K562 (cell line): ENCODE results near the gene CUEDC2. TPM values are rescaled to one million over a fixed set of nuclear protein-coding genes. Genes with fewer than 3 reads are reported as not detected.

Experiments
- ATAC-seq: fragments of 200-7000 bp; cut with Tn5 transposase; 3 replicates; pipeline ENCODE4 v1.9.1; 2020; ENCODE audit warnings: moderate library complexity
- BruUV-seq: library from RNA; stranded (reverse); fragments of 400-500 nt; replicated peaks from 2 replicates; lab custom pipeline; 2021; lab: Mats Ljungman, UMichigan
- CTCF ChIA-PET: fragments of 300-600 bp; formaldehyde crosslinking; extraction: SDS; loops from one replicate; lab custom pipeline; 2021; ENCODE audit warnings: low intra/inter-chr PET ratio; lab: Yijun Ruan, JAX
- POLR2A ChIA-PET: fragments of 300-600, 350-650 bp; sonication (Branson Sonifier 250); formaldehyde crosslinking; extraction: SDS; loops from one replicate; lab custom pipeline; 2021; ENCODE audit warnings: antibody characterized with exemption, inconsistent platforms; lab: Yijun Ruan, JAX
- DNase-seq, 4 experiments: peaks; one replicate each; pipeline versions ENCODE4 v3.0.0 to v3.0.0-alpha.2; 2011 to 2018; ENCODE audit warnings: low spot score in 3 of 4, mixed read lengths in 3 of 4; ENCODE audit errors: extremely low read depth in 1 of 4
- FAIRE-seq: peaks from 2 replicates; lab custom pipeline; 2011; peaks lifted over from hg19 to GRCh38; lab: Jason Lieb, UNC
- H2AFZ ChIP-seq: 2 replicates; pipeline ENCODE4 v1.6.0; 2011; ENCODE audit warnings: low read depth, low read length, control low read depth, inconsistent platforms
- H3K27ac ChIP-seq: fragments of 200-600 bp; 3 replicates; pipeline ENCODE4 v1.8.0; 2011; ENCODE audit warnings: low read depth, mild to moderate bottlenecking, control low read depth, inconsistent platforms, low read length, moderate library complexity, mixed read lengths; ENCODE audit errors: extremely low read depth
- H3K27me3 ChIP-seq, 2 experiments: fragments of 300-600 bp in 1 of 2; 2 replicates in 1 of 2; 3 replicates in 1 of 2; pipeline versions ENCODE4 v1.6.0 to v1.8.0; 2011; ENCODE audit warnings: inconsistent platforms in 2 of 2, low read length in 2 of 2, mild to moderate bottlenecking in 1 of 2, mixed read lengths in 1 of 2, moderate library complexity in 1 of 2; ENCODE audit not compliant: control insufficient read depth in 2 of 2, insufficient read depth in 2 of 2
- H3K36me3 ChIP-seq: fragments of 300-600 bp; 3 replicates; pipeline ENCODE4 v1.8.0; 2011; ENCODE audit warnings: mild to moderate bottlenecking, low read length, inconsistent platforms; ENCODE audit not compliant: control insufficient read depth, insufficient read depth
- H3K4me1 ChIP-seq, 2 experiments: fragments of 200-600 bp in 1 of 2; replicated peaks in 1 of 2; 2 replicates in 1 of 2; 3 replicates in 1 of 2; pipeline versions ENCODE4 v1.5.1 to v1.8.0; 2011; ENCODE audit warnings: inconsistent platforms in 2 of 2, low read length in 2 of 2, mild to moderate bottlenecking in 1 of 2, mixed read lengths in 1 of 2, moderate library complexity in 1 of 2; ENCODE audit not compliant: control insufficient read depth in 2 of 2, insufficient read depth in 2 of 2
- H3K4me2 ChIP-seq: 2 replicates; pipeline ENCODE4 v1.6.1; 2011; ENCODE audit warnings: low read length, control low read depth, inconsistent platforms, mixed read lengths; ENCODE audit not compliant: insufficient read depth
- H3K4me3 ChIP-seq: fragments of 200-600 bp; sonication (generic), shearing (Covaris generic); 2 replicates; pipeline ENCODE4 v1.5.1; 2016; ENCODE audit warnings: control low read depth, inconsistent platforms
- H3K79me2 ChIP-seq: fragments of 200-600 bp; 3 replicates; pipeline ENCODE4 v1.8.0; 2011; ENCODE audit warnings: low read length, inconsistent platforms; ENCODE audit not compliant: control insufficient read depth, insufficient read depth
- H3K9ac ChIP-seq, 2 experiments: 2 replicates each; pipeline versions ENCODE4 v1.6.0 to v1.6.1; 2011; ENCODE audit warnings: low read depth in 2 of 2, low read length in 2 of 2, control low read depth in 1 of 2, inconsistent platforms in 1 of 2, mild to moderate bottlenecking in 1 of 2, mixed read lengths in 1 of 2; ENCODE audit not compliant: insufficient read depth in 1 of 2
- H3K9me1 ChIP-seq: one replicate; pipeline ENCODE4 v1.6.0; 2011; ENCODE audit warnings: inconsistent platforms, mild to moderate bottlenecking, low read length, moderate library complexity; ENCODE audit not compliant: control insufficient read depth, insufficient read depth
- H3K9me3 ChIP-seq: replicated peaks from 2 replicates; pipeline ENCODE4 v1.5.1; 2011; ENCODE audit warnings: low read depth, low read length, inconsistent platforms; ENCODE audit not compliant: control insufficient read depth, insufficient read depth
- H4K20me1 ChIP-seq: replicated peaks from 2 replicates; pipeline ENCODE4 v1.6.1; 2011; ENCODE audit warnings: low read length, inconsistent platforms, mixed read lengths; ENCODE audit not compliant: control insufficient read depth, insufficient read depth
- CHD1 ChIP-seq: fragments of 200-600 bp; sonication (generic); IDR thresholded peaks from one replicate; pipeline ENCODE4 v1.6.1; 2012; ENCODE audit warnings: mild to moderate bottlenecking, moderate library complexity, low read length, inconsistent platforms
- FOXJ2 ChIP-seq: fragments of 200-800 bp; sonication (Bioruptor generic); IDR thresholded peaks from 2 replicates; pipeline ENCODE4 v1.6.1; 2016; ENCODE audit warnings: missing genetic modification characterization, missing compliant biosample characterization
- ZNF785 ChIP-seq: fragments of 250-450 bp; sonication (Bioruptor Pico); IDR thresholded peaks from 2 replicates; pipeline ENCODE4 v1.4.0; 2020; ENCODE audit warnings: mild to moderate bottlenecking
- WGBS: fragments of 100-300 bp; shearing (Covaris generic); methylation state at CpG from one replicate; pipeline ENCODE4 v1.1.6; 2016; ENCODE audit warnings: low coverage, mixed read lengths; ENCODE audit not compliant: insufficient coverage; ENCODE audit errors: missing lambda C conversion rate; 5-methylcytosine and 5-hydroxymethylcytosine counted together
- in situ Hi-C: fragments of 300-500 bp; cut with MboI; formaldehyde crosslinking; loops from 4 replicates; pipeline ENCODE4 v1.15.0; 2018; ENCODE audit warnings: inconsistent platforms, mixed read lengths
- intact Hi-C: fragments of 100-400 bp; cut with micrococcal nuclease; formaldehyde crosslinking; loops from 2 replicates; pipeline ENCODE4 v1.14.2; 2022
- polyA plus RNA-seq, 8 experiments: library from polyadenylated mRNA; depleted of rRNA in 4 of 8; stranded (reverse) in 5 of 8; unstranded in 3 of 8; fragments of >200 nt; fragmentation: Nextera tagmentation in 2 of 8; fragmentation: Illumina TruSeq in 1 of 8; extraction: Ambion mirVana in 2 of 8; extraction: Trizol in 1 of 8; gene quantifications; 2 replicates each; pipeline versions ENCODE4 v1.2.1 to v1.2.3, GENCODE V29; 2011 to 2014; ENCODE audit warnings: inconsistent platforms in 1 of 8, missing spikeins in 1 of 8
- total RNA-seq, 7 experiments: library from RNA; depleted of rRNA in 6 of 7; stranded (reverse); fragments of >200 nt in 6 of 7; fragmentation: Illumina TruSeq in 2 of 7; extraction: Trizol in 2 of 7; gene quantifications; 2 replicates each; pipeline versions ENCODE4 v1.2.1 to v1.2.3, GENCODE V29; 2011 to 2021; ENCODE audit warnings: low replicate concordance in 1 of 7
- TF ChIP-seq, protein P1 (sequence below): fragments of 450-650 bp; IDR thresholded peaks from 2 replicates; pipeline ENCODE4 v1.6.1; 2016; ENCODE audit warnings: mild to moderate bottlenecking, moderate library complexity
- TF ChIP-seq, protein P2 (sequence below): sonication (generic); formaldehyde crosslinking; IDR thresholded peaks from 2 replicates; pipeline ENCODE4 v1.8.0; 2022; ENCODE audit warnings: mild to moderate bottlenecking, missing genetic modification reagents, borderline replicate concordance
- TF ChIP-seq, protein P3 (sequence below): fragments of 250-450 bp; sonication (Bioruptor Pico); IDR thresholded peaks from 2 replicates; pipeline ENCODE4 v1.8.0; 2022; ENCODE audit warnings: inconsistent platforms

Gene CUEDC2
- total and polyA plus RNA-seq, 9 of the 15 experiments (the other 6 are each of a cell fraction or from before 2014, with no cell fraction given) = 8.5 to 48.9 (median 27.4) TPM

DNA sequence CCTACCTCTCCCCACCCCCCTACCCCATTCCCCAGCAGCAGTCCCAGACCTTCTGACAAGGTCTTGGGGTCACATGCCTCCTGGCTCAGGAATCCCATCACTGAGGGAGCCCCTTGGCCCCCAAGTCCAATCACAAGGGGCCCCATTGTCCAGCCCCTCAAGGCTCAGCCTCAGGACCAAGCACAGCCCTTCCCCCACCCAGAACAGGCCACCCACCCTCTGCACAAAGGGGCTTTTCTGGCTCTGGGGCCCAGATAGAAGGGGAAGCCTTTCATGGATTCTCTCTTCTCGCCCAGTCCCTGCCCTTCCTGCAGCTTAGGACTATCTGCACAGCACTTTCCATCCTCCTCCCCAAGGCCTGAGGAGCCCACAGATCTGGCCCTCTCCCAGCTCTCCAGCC is 6.9 kb downstream of the CUEDC2 start:
- H3K9ac ChIP-seq = 0 out of 4 replicates have a peak overlapping the region, but pooled peaks of 1 of the 2 experiments have one; percentile 58
- WGBS = no CpG with 5 or more reads among the region's 1 CpG
- H3K4me3 ChIP-seq = no peak overlapping the region
- in situ Hi-C loops = loop anchor here (25.0 kb wide), 1 partner anchor 588 kb away; the partner anchor contains the start of gene KCNIP2
- no peaks in the 10 kb centered on the region for H4K20me1 ChIP-seq
- no peaks in the 10 kb centered on the region for H3K27me3 ChIP-seq
- no peak overlapping the region for H2AFZ ChIP-seq
- no peak for FAIRE-seq
- intact Hi-C loops = no loop called here
- ATAC-seq = no peak
- peaks cover 10 to 31% of the 10 kb centered on the region in 2 experiments; a peak in 4 of 5 replicates for H3K4me1 ChIP-seq
- CTCF ChIA-PET = no interaction called here
- no peaks in the 10 kb centered on the region for H3K9me1 ChIP-seq
- peaks cover 25% of the 10 kb centered on the region for H3K79me2 ChIP-seq
- H3K9me3 ChIP-seq = no peaks in the 10 kb centered on the region
- BruUV-seq = no TSS peak
- no peak overlapping the region for H3K27ac ChIP-seq
- no peak overlapping the region for H3K4me2 ChIP-seq
- no peak for DNase-seq
- H3K36me3 ChIP-seq = peaks cover 18% of the 10 kb centered on the region; the same call in 2 of the 3 replicates
- POLR2A ChIA-PET = interaction anchor here (0.7 to 1.5 kb wide), 3 partner anchors 9 to 15 kb away, joined by 3 to 5 read pairs (median 4); no protein-coding TSS in a partner anchor
- TF ChIP-seq, protein P1, sequence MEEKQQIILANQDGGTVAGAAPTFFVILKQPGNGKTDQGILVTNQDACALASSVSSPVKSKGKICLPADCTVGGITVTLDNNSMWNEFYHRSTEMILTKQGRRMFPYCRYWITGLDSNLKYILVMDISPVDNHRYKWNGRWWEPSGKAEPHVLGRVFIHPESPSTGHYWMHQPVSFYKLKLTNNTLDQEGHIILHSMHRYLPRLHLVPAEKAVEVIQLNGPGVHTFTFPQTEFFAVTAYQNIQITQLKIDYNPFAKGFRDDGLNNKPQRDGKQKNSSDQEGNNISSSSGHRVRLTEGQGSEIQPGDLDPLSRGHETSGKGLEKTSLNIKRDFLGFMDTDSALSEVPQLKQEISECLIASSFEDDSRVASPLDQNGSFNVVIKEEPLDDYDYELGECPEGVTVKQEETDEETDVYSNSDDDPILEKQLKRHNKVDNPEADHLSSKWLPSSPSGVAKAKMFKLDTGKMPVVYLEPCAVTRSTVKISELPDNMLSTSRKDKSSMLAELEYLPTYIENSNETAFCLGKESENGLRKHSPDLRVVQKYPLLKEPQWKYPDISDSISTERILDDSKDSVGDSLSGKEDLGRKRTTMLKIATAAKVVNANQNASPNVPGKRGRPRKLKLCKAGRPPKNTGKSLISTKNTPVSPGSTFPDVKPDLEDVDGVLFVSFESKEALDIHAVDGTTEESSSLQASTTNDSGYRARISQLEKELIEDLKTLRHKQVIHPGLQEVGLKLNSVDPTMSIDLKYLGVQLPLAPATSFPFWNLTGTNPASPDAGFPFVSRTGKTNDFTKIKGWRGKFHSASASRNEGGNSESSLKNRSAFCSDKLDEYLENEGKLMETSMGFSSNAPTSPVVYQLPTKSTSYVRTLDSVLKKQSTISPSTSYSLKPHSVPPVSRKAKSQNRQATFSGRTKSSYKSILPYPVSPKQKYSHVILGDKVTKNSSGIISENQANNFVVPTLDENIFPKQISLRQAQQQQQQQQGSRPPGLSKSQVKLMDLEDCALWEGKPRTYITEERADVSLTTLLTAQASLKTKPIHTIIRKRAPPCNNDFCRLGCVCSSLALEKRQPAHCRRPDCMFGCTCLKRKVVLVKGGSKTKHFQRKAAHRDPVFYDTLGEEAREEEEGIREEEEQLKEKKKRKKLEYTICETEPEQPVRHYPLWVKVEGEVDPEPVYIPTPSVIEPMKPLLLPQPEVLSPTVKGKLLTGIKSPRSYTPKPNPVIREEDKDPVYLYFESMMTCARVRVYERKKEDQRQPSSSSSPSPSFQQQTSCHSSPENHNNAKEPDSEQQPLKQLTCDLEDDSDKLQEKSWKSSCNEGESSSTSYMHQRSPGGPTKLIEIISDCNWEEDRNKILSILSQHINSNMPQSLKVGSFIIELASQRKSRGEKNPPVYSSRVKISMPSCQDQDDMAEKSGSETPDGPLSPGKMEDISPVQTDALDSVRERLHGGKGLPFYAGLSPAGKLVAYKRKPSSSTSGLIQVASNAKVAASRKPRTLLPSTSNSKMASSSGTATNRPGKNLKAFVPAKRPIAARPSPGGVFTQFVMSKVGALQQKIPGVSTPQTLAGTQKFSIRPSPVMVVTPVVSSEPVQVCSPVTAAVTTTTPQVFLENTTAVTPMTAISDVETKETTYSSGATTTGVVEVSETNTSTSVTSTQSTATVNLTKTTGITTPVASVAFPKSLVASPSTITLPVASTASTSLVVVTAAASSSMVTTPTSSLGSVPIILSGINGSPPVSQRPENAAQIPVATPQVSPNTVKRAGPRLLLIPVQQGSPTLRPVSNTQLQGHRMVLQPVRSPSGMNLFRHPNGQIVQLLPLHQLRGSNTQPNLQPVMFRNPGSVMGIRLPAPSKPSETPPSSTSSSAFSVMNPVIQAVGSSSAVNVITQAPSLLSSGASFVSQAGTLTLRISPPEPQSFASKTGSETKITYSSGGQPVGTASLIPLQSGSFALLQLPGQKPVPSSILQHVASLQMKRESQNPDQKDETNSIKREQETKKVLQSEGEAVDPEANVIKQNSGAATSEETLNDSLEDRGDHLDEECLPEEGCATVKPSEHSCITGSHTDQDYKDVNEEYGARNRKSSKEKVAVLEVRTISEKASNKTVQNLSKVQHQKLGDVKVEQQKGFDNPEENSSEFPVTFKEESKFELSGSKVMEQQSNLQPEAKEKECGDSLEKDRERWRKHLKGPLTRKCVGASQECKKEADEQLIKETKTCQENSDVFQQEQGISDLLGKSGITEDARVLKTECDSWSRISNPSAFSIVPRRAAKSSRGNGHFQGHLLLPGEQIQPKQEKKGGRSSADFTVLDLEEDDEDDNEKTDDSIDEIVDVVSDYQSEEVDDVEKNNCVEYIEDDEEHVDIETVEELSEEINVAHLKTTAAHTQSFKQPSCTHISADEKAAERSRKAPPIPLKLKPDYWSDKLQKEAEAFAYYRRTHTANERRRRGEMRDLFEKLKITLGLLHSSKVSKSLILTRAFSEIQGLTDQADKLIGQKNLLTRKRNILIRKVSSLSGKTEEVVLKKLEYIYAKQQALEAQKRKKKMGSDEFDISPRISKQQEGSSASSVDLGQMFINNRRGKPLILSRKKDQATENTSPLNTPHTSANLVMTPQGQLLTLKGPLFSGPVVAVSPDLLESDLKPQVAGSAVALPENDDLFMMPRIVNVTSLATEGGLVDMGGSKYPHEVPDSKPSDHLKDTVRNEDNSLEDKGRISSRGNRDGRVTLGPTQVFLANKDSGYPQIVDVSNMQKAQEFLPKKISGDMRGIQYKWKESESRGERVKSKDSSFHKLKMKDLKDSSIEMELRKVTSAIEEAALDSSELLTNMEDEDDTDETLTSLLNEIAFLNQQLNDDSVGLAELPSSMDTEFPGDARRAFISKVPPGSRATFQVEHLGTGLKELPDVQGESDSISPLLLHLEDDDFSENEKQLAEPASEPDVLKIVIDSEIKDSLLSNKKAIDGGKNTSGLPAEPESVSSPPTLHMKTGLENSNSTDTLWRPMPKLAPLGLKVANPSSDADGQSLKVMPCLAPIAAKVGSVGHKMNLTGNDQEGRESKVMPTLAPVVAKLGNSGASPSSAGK = no peak
- TF ChIP-seq, protein P2, sequence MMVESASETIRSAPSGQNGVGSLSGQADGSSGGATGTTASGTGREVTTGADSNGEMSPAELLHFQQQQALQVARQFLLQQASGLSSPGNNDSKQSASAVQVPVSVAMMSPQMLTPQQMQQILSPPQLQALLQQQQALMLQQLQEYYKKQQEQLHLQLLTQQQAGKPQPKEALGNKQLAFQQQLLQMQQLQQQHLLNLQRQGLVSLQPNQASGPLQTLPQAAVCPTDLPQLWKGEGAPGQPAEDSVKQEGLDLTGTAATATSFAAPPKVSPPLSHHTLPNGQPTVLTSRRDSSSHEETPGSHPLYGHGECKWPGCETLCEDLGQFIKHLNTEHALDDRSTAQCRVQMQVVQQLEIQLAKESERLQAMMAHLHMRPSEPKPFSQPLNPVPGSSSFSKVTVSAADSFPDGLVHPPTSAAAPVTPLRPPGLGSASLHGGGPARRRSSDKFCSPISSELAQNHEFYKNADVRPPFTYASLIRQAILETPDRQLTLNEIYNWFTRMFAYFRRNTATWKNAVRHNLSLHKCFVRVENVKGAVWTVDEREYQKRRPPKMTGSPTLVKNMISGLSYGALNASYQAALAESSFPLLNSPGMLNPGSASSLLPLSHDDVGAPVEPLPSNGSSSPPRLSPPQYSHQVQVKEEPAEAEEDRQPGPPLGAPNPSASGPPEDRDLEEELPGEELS (CRISPR knock-in tag) = no peak
- TF ChIP-seq, protein P3, sequence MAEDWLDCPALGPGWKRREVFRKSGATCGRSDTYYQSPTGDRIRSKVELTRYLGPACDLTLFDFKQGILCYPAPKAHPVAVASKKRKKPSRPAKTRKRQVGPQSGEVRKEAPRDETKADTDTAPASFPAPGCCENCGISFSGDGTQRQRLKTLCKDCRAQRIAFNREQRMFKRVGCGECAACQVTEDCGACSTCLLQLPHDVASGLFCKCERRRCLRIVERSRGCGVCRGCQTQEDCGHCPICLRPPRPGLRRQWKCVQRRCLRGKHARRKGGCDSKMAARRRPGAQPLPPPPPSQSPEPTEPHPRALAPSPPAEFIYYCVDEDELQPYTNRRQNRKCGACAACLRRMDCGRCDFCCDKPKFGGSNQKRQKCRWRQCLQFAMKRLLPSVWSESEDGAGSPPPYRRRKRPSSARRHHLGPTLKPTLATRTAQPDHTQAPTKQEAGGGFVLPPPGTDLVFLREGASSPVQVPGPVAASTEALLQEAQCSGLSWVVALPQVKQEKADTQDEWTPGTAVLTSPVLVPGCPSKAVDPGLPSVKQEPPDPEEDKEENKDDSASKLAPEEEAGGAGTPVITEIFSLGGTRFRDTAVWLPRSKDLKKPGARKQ (CRISPR knock-in tag) = no peak
- no peak for TF ChIP-seq FOXJ2 (tag)
- TF ChIP-seq CHD1 = no peak
- TF ChIP-seq ZNF785 = no peak
